Endothelial cell of umbilical vein (primary cell): ENCODE measurements around the gene SUMO4. TPM values are rescaled to one million over a fixed set of nuclear protein-coding genes. Genes with fewer than 3 reads are reported as not detected.

ENCODE experiments used
- BruUV-seq: library from RNA; stranded (reverse); fragments of 400-500 nt; replicated peaks from 2 replicates; lab custom pipeline; 2021; lab: Mats Ljungman, UMichigan
- CTCF ChIA-PET: fragments of 300-600, 350-600 bp; sonication (Branson Sonifier 250); formaldehyde crosslinking; loops from one replicate; lab custom pipeline; 2021; ENCODE audit warnings: antibody characterized with exemption, inconsistent platforms; lab: Charles Lee
- POLR2A ChIA-PET: fragments of 300-600, 350-600 bp; sonication (Branson Sonifier 250); formaldehyde crosslinking; loops from one replicate; lab custom pipeline; 2021; ENCODE audit warnings: antibody characterized with exemption, inconsistent platforms; lab: Charles Lee
- DNase-seq: peaks from one replicate; pipeline ENCODE4 v3.0.0-alpha.2; 2011; ENCODE audit warnings: low read depth, low spot score
- FAIRE-seq: peaks from 2 replicates; lab custom pipeline; 2011; peaks lifted over from hg19 to GRCh38; lab: Jason Lieb, UNC
- H2AFZ ChIP-seq: 2 replicates; pipeline ENCODE4 v1.6.0; 2012; ENCODE audit warnings: low read depth, low read length, control low read depth, inconsistent platforms
- H3K27ac ChIP-seq: 2 replicates; pipeline ENCODE4 v1.5.1; 2011; ENCODE audit warnings: low read depth, mild to moderate bottlenecking, control low read depth, low read length, moderate library complexity; ENCODE audit not compliant: insufficient read depth
- H3K27me3 ChIP-seq, 2 experiments: 2 replicates each; pipeline versions ENCODE4 v1.6.0 to v1.6.1; 2011; ENCODE audit warnings: low read length in 2 of 2, mixed read lengths in 1 of 2; ENCODE audit not compliant: control insufficient read depth in 2 of 2, insufficient read depth in 2 of 2
- H3K36me3 ChIP-seq, 2 experiments: 2 replicates in 1 of 2; 3 replicates in 1 of 2; pipeline ENCODE4 v1.5.1; 2011; ENCODE audit warnings: low read length in 2 of 2, mild to moderate bottlenecking in 1 of 2, moderate library complexity in 1 of 2; ENCODE audit not compliant: control insufficient read depth in 2 of 2, insufficient read depth in 2 of 2; ENCODE audit errors: extremely low read depth in 1 of 2
- H3K4me1 ChIP-seq: 3 replicates; pipeline ENCODE4 v1.5.1; 2011; ENCODE audit warnings: mild to moderate bottlenecking, low read length; ENCODE audit not compliant: control insufficient read depth, insufficient read depth; ENCODE audit errors: extremely low read depth
- H3K4me2 ChIP-seq: 2 replicates; pipeline ENCODE4 v1.6.1; 2011; ENCODE audit warnings: low read length, control low read depth, mixed read lengths; ENCODE audit not compliant: insufficient read depth
- H3K4me3 ChIP-seq, 3 experiments: fragments of 200-600 bp in 1 of 3; sonication (generic), shearing (Covaris generic) in 1 of 3; replicated peaks in 1 of 3; 2 replicates each; pipeline ENCODE4 v1.5.1; 2011 to 2016; ENCODE audit warnings: control low read depth in 3 of 3, low read length in 3 of 3, mild to moderate bottlenecking in 2 of 3, inconsistent platforms in 1 of 3, low read depth in 1 of 3, moderate library complexity in 1 of 3; ENCODE audit not compliant: insufficient read depth in 1 of 3
- H3K79me2 ChIP-seq: 2 replicates; pipeline ENCODE4 v1.6.0; 2012; ENCODE audit warnings: low read length, inconsistent platforms; ENCODE audit not compliant: control insufficient read depth, insufficient read depth
- H3K9ac ChIP-seq: replicated peaks from 2 replicates; pipeline ENCODE3; 2011; ENCODE audit warnings: low read length, control low read depth; ENCODE audit not compliant: insufficient read depth; ENCODE audit errors: extremely low read depth
- H3K9me1 ChIP-seq: replicated peaks from 3 replicates; pipeline ENCODE4 v1.6.0; 2011; ENCODE audit warnings: mild to moderate bottlenecking, low read length; ENCODE audit not compliant: control insufficient read depth, insufficient read depth; ENCODE audit errors: extremely low read depth
- H3K9me3 ChIP-seq: replicated peaks from 2 replicates; pipeline ENCODE4 v1.5.1; 2012; ENCODE audit warnings: low read length, inconsistent platforms; ENCODE audit not compliant: control insufficient read depth, insufficient read depth
- H4K20me1 ChIP-seq: replicated peaks from 2 replicates; pipeline ENCODE3; 2011; ENCODE audit warnings: mild to moderate bottlenecking, low read length; ENCODE audit not compliant: control insufficient read depth, insufficient read depth; ENCODE audit errors: extremely low read depth
- EZH2 ChIP-seq: IDR thresholded peaks from 2 replicates; pipeline ENCODE4 v1.6.1; 2012; ENCODE audit warnings: borderline replicate concordance, low read depth, mild to moderate bottlenecking, moderate library complexity, low read length, inconsistent platforms; ENCODE audit not compliant: severe bottlenecking
- FOS ChIP-seq: IDR thresholded peaks from 2 replicates; pipeline ENCODE4 v1.6.1; 2011; ENCODE audit warnings: mild to moderate bottlenecking, low read length, moderate library complexity, borderline replicate concordance; ENCODE audit not compliant: insufficient read depth
- GATA2 ChIP-seq: IDR thresholded peaks from 2 replicates; pipeline ENCODE4 v1.7.0; 2011; ENCODE audit warnings: low read depth, mild to moderate bottlenecking, moderate library complexity, mixed read lengths, low read length; ENCODE audit not compliant: insufficient read length, insufficient read depth
- JUN ChIP-seq: IDR thresholded peaks from 2 replicates; pipeline ENCODE4 v1.6.1; 2011; ENCODE audit warnings: borderline replicate concordance, low read depth; ENCODE audit not compliant: insufficient read length, insufficient read depth
- MYC ChIP-seq: IDR thresholded peaks from one replicate; pipeline ENCODE4 v1.6.1; 2011; ENCODE audit warnings: mild to moderate bottlenecking, low read depth, low read length
- POLR2A ChIP-seq: IDR thresholded peaks from 2 replicates; pipeline ENCODE4 v1.6.1; 2012; ENCODE audit warnings: low read depth, mild to moderate bottlenecking, control low read depth, low read length
- POLR2AphosphoS5 ChIP-seq: IDR thresholded peaks from 2 replicates; pipeline ENCODE4 v1.6.1; 2012; ENCODE audit warnings: low read depth, mild to moderate bottlenecking, control low read depth, low read length, moderate library complexity; ENCODE audit not compliant: insufficient read depth
- dilution Hi-C: fragments of 300-500 bp; cut with MboI; formaldehyde crosslinking; loops from one replicate; pipeline ENCODE4 v1.15.0; 2019; ENCODE audit warnings: low sequenced_read_pairs; ENCODE audit not compliant: extremely low pct_ligation_motif_present
- intact Hi-C: fragments of 100-400 bp; cut with micrococcal nuclease; formaldehyde crosslinking; loops from one replicate; pipeline ENCODE4 v1.10.0; 2022
- polyA plus RNA-seq, 4 experiments: library from polyadenylated mRNA; depleted of rRNA in 3 of 4; stranded (reverse) in 3 of 4; unstranded in 1 of 4; fragments of >200 nt; gene quantifications; 2 replicates each; pipeline versions ENCODE4 v1.2.1 to v1.2.3, GENCODE V29; 2011 to 2012; ENCODE audit warnings: missing spikeins in 1 of 4
- total RNA-seq: library from RNA; stranded (reverse); gene quantifications from 2 replicates; pipeline ENCODE4 v1.2.3, GENCODE V29; 2021
- TF ChIP-seq, protein P1 (sequence below): IDR thresholded peaks from 2 replicates; pipeline ENCODE4 v1.6.1; 2011; ENCODE audit not compliant: insufficient read depth, insufficient read length
- TF ChIP-seq, protein P2 (sequence below), 2 donors: IDR thresholded peaks; 1 replicate in 1 of 2; 2 replicates in 1 of 2; pipeline ENCODE4 v1.5.1; 2011; ENCODE audit warnings: low read length in 2 of 2, mild to moderate bottlenecking in 2 of 2, moderate library complexity in 2 of 2, control low read depth in 1 of 2, inconsistent platforms in 1 of 2, low read depth in 1 of 2; ENCODE audit not compliant: insufficient read depth in 1 of 2; ENCODE audit errors: extremely low read depth in 1 of 2

SUMO4 gene
- total and polyA plus RNA-seq, 2 donors (not counting 3 experiments of a cell fraction or from before 2014, with no cell fraction given), result 0.10 to 2.6 TPM

DNA sequence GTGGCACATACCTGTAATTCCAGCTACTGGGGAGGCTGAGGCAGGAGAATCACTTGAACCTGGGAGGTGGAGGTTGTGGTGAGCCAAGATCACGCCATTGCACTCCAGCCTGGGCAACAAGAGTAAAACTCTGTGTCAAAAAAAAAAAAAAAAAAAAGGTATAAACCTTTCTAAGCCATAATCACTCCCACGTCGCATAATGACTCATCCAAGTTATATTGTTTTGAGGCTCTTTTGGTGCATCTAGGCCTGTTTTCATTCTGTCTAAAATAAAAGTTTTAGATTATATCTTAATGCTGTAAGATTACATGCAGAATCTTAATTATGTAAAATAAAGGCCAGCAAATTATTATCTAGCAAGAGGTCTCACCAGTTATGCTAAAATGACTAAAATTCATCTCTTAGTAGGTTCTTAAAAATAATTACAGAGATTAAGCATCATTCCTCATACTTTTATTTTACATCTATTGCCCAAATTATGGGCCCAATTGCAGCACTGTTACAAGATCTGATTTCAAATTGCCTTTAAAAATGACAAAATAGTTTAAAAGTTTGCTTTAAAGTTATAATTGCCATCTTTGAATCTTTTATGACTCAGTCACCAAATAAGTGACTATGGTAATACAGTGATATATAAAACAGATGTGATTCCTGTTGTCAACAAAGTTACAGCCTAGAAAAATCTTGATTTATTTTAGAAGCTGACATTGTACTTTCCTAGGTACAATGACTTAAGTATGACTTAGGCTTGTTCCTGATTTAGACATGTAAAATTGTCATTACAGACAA is 10.4 kb upstream of the SUMO4 start:
- CTCF ChIA-PET, result interaction anchor here (0.9 to 1.1 kb wide), 2 partner anchors 55 to 361 kb away, joined by 3 to 4 read pairs; no protein-coding TSS in a partner anchor

DNA sequence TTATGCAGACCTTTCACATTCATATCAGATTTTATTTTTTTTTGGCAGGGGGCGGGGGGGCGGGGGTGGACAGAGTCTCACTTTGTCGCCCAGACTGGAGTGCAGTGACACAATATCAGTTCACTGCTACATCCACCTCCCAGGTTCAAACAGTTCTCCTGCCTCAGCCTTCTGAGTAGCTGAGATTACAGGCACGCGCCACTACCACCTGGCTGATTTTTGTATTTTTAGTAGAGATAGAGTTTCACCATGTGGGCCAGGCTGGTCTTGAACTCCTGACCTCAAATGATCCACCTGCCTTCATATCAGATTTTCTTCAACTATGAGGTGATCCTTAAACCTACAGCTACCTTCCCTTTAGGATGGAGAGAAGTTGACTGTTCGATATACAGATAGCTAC is 8.0 kb upstream of the SUMO4 start:
- H3K9me1 ChIP-seq, result peaks cover 4% of the 10 kb centered on the region
- no peak overlapping the region for H3K4me2 ChIP-seq
- no peaks in the 10 kb centered on the region for H3K9me3 ChIP-seq
- H3K27me3 ChIP-seq, result no peaks in the 10 kb centered on the region
- no peaks in the 10 kb centered on the region for H3K36me3 ChIP-seq
- H2AFZ ChIP-seq, result no peak overlapping the region
- H3K4me1 ChIP-seq, result peaks cover 3% of the 10 kb centered on the region
- BruUV-seq, result no TSS peak
- peaks cover 38% of the 10 kb centered on the region for H3K79me2 ChIP-seq
- TF ChIP-seq POLR2AphosphoS5, result no peak
- no peak for TF ChIP-seq GATA2
- TF ChIP-seq MYC, result no peak
- TF ChIP-seq POLR2A, result no peak
- TF ChIP-seq EZH2, result no peak
- TF ChIP-seq, protein P1, sequence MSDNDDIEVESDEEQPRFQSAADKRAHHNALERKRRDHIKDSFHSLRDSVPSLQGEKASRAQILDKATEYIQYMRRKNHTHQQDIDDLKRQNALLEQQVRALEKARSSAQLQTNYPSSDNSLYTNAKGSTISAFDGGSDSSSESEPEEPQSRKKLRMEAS, result no peak
- TF ChIP-seq JUN, result no peak
- TF ChIP-seq, protein P2, sequence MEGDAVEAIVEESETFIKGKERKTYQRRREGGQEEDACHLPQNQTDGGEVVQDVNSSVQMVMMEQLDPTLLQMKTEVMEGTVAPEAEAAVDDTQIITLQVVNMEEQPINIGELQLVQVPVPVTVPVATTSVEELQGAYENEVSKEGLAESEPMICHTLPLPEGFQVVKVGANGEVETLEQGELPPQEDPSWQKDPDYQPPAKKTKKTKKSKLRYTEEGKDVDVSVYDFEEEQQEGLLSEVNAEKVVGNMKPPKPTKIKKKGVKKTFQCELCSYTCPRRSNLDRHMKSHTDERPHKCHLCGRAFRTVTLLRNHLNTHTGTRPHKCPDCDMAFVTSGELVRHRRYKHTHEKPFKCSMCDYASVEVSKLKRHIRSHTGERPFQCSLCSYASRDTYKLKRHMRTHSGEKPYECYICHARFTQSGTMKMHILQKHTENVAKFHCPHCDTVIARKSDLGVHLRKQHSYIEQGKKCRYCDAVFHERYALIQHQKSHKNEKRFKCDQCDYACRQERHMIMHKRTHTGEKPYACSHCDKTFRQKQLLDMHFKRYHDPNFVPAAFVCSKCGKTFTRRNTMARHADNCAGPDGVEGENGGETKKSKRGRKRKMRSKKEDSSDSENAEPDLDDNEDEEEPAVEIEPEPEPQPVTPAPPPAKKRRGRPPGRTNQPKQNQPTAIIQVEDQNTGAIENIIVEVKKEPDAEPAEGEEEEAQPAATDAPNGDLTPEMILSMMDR (IDR thresholded peaks at IDR 0.05; ENCODE audit: extremely low read depth in 1 of 2, insufficient read depth in 1 of 2, low read depth in 1 of 2, low read length in 2 of 2), result no peak
- no peak for TF ChIP-seq FOS
- ChIA-PET POLR2A (no interaction called here), CTCF (interaction anchor here (1.0 to 2.4 kb wide), 2 partner anchors 40 to 310 kb away, joined by 6 to 7 read pairs; no protein-coding TSS in a partner anchor)
- FAIRE-seq (no peak), DNase-seq (no peak)
- intact Hi-C loops (no loop called here), dilution Hi-C loops (no loop called here)
- peaks cover 4% of the 10 kb centered on the region for H4K20me1 ChIP-seq
- no peak overlapping the region for H3K4me3 ChIP-seq
- H3K9ac ChIP-seq, result no peak overlapping the region
- no peak overlapping the region for H3K27ac ChIP-seq

More for the DNA sequence above, 10.4 kb upstream of the SUMO4 start:
- Histone ChIP-seq H4K20me1 (peaks cover 4% of the 10 kb centered on the region), H3K4me1 (peaks cover 3% of the 10 kb centered on the region), H3K9me3 (no peaks in the 10 kb centered on the region), H2AFZ (no peak overlapping the region), H3K79me2 (peaks cover 48% of the 10 kb centered on the region), H3K27me3 (no peaks in the 10 kb centered on the region), H3K36me3 (no peaks in the 10 kb centered on the region), H3K27ac (no peak overlapping the region), H3K4me3 (no peak overlapping the region), H3K9me1 (peaks cover 4% of the 10 kb centered on the region), H3K9ac (no peak overlapping the region), H3K4me2 (no peak overlapping the region)
- POLR2A ChIA-PET, result no interaction called here
- FAIRE-seq (no peak), DNase-seq (no peak)
- peak; percentile 18 for TF ChIP-seq FOS
- TF ChIP-seq, protein P1, result no peak
- dilution Hi-C loops (no loop called here), intact Hi-C loops (no loop called here)
- BruUV-seq, result no TSS peak
